Limb (tissue), 2 donors: Measurements from ENCODE around the gene PNKD.

Experiments
- DNase-seq, 2 donors: peaks; one replicate each; pipeline ENCODE4 v3.0.0-alpha.2; 2016; ENCODE audit errors: extremely low spot score in 2 of 2

PNKD gene

GRCh38 chr2:218395456-218395825, 125.1 kb downstream of the PNKD start:
- DNase-seq: no peak

GRCh38 chr2:218395826-218396687, 125.7 kb downstream of the PNKD start:
- peak; percentile 91 to 95 for DNase-seq
